KMS-11 (cell line): ENCODE data around the gene DBH.

Source experiments
- H2AFZ ChIP-seq: fragments of 200-600 bp; sonication (generic); 2 replicates; pipeline ENCODE4 v1.6.1; 2016; ENCODE audit warnings: antibody characterized with exemption, mixed run types, low read depth
- H3K27ac ChIP-seq: fragments of 200-600 bp; sonication (generic); 2 replicates; pipeline ENCODE4 v1.6.1; 2016; ENCODE audit warnings: mild to moderate bottlenecking, mixed run types
- H3K27me3 ChIP-seq: fragments of 200-600 bp; sonication (generic); 2 replicates; pipeline ENCODE4 v1.6.1; 2017; ENCODE audit warnings: mild to moderate bottlenecking, low read depth, mixed run types, moderate library complexity; ENCODE audit not compliant: insufficient read depth
- H3K36me3 ChIP-seq: fragments of 200-600 bp; sonication (generic); 2 replicates; pipeline ENCODE4 v1.6.1; 2017; ENCODE audit warnings: mild to moderate bottlenecking, mixed run types; ENCODE audit not compliant: insufficient read depth
- H3K4me1 ChIP-seq: fragments of 200-600 bp; sonication (generic); 2 replicates; pipeline ENCODE4 v1.6.1; 2016; ENCODE audit warnings: mild to moderate bottlenecking, low read depth, mixed run types; ENCODE audit not compliant: poor library complexity, severe bottlenecking
- H3K4me2 ChIP-seq: fragments of 200-600 bp; sonication (generic); 2 replicates; pipeline ENCODE4 v1.7.0; 2016; ENCODE audit warnings: mild to moderate bottlenecking, mixed run types
- H3K4me3 ChIP-seq: fragments of 200-600 bp; sonication (generic); IDR thresholded peaks from 2 replicates; pipeline ENCODE4 v1.6.1; 2017; ENCODE audit warnings: low read depth, low read length, mixed read lengths; ENCODE audit not compliant: insufficient read depth
- H3K79me2 ChIP-seq: fragments of 200-600 bp; sonication (generic); 2 replicates; pipeline ENCODE4 v1.6.1; 2016; ENCODE audit warnings: low read depth, mixed run types; ENCODE audit not compliant: insufficient read depth
- H3K9ac ChIP-seq: fragments of 200-600 bp; sonication (generic); 2 replicates; pipeline ENCODE4 v1.6.1; 2016; ENCODE audit warnings: mild to moderate bottlenecking, mixed run types
- H4K20me1 ChIP-seq: fragments of 200-600 bp; sonication (generic); 2 replicates; pipeline ENCODE4 v1.6.1; 2016; ENCODE audit warnings: mild to moderate bottlenecking, mixed run types; ENCODE audit not compliant: insufficient read depth
- CTCF ChIP-seq: fragments of 200-600 bp; sonication (generic); conservative IDR thresholded peaks from 2 replicates; pipeline ENCODE4 v1.6.1; 2017; ENCODE audit warnings: low read depth, mild to moderate bottlenecking, antibody characterized with exemption, low read length, moderate library complexity, mixed read lengths

Gene DBH

DNA sequence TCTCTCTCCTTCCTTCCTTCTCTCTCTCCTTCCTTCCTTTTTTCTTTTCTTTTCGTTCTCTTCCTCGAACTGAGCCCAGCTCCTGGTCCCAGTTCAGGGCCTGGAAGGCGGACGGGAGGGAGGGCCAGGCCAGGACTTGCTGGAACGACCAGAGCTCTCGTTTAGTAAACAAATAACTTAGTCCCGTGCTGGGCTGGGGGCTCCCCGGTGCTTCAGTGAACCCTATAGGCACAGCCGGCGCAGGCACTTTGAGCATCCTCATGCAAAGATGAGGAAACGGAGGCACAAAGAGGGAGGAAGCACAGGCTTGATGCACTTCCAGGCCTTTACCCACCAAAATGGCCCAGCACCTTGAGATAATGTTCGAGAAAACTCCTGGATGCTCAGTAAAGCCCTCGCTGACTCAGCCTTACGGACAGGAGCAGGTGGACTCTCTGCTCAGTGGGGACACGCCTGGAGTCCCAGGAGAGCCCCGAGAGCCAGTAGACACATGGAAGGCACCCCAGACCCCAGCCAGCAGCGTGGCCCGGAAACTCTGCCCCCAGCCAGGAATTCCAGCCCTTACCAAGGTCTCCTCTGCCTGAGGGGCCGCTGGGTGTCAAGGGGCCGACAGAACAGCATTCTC, 45.8 kb upstream of the DBH start:
- Histone ChIP-seq H4K20me1 (no peaks in the 10 kb centered on the region), H3K27ac (no peak overlapping the region), H3K9ac (no peak overlapping the region), H3K36me3 (no peaks in the 10 kb centered on the region), H3K27me3 (peaks cover 24% of the 10 kb centered on the region), H2AFZ (no peak overlapping the region), H3K4me2 (no peak overlapping the region), H3K4me1 (no peaks in the 10 kb centered on the region), H3K79me2 (no peaks in the 10 kb centered on the region), H3K4me3 (no peak overlapping the region)
- no peak for TF ChIP-seq CTCF

GRCh38 chr9:133591116-133591910, 44.9 kb upstream of the DBH start:
- Histone ChIP-seq H3K36me3 (no peaks in the 10 kb centered on the region), H3K79me2 (no peaks in the 10 kb centered on the region), H3K4me1 (no peaks in the 10 kb centered on the region), H3K27ac (no peak overlapping the region), H2AFZ (no peak overlapping the region), H3K4me3 (no peak overlapping the region), H3K27me3 (peaks cover 26% of the 10 kb centered on the region), H3K4me2 (no peak overlapping the region), H3K9ac (no peak overlapping the region), H4K20me1 (no peaks in the 10 kb centered on the region)
- TF ChIP-seq CTCF: no peak

- Histone ChIP-seq H4K20me1 (no peaks in the 10 kb centered on the region), H3K27ac (no peak overlapping the region), H3K9ac (no peak overlapping the region), H3K4me3 (no peak overlapping the region), H3K4me1 (no peaks in the 10 kb centered on the region), H3K36me3 (no peaks in the 10 kb centered on the region), H3K4me2 (no peak overlapping the region), H3K79me2 (no peaks in the 10 kb centered on the region), H3K27me3 (peaks cover 26% of the 10 kb centered on the region), H2AFZ (no peak overlapping the region)
- TF ChIP-seq CTCF: no peak
Measured at GRCh38 chr9:133591985-133592384, 44.2 kb upstream of the DBH start.

DNA sequence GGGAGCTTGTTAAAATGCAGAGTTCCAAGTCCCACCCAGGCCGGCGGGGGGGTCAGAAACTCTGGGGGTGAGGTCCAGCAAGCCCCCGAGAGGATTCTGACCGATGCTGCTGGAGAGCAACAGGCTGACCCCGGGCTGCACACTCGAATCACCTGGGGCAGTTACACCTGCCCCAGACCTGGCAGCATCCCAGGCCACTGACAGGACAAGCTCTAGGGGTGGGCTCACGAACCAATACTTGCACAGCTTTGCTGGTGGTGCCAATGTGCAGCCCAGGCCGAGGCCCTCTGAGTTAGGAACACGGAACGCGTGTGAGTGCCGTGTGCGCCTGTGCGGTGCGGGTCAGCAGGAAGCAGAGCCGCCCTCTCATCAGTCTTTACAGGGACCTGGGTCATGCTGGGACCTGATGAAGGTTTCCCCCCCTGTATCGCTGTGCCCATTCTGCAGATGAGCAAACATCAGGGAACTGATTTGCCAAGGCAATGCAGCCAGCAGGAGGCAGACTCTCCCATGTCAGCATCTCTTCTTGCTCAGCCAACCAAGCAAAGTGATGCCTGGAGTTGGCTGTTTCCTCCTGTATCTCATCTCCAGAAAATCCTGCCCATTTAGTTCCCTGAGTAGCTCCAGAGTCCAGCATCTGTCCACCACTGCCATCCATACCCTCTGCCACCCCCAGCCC, 43.3 kb upstream of the DBH start:
- no peak overlapping the region for H3K9ac ChIP-seq
- H3K79me2 ChIP-seq: no peaks in the 10 kb centered on the region
- no peaks in the 10 kb centered on the region for H3K4me1 ChIP-seq
- peaks cover 29% of the 10 kb centered on the region for H3K27me3 ChIP-seq
- no peaks in the 10 kb centered on the region for H3K36me3 ChIP-seq
- no peak overlapping the region for H3K4me3 ChIP-seq
- no peak overlapping the region for H2AFZ ChIP-seq
- H3K27ac ChIP-seq: no peak overlapping the region
- H3K4me2 ChIP-seq: no peak overlapping the region
- no peak for TF ChIP-seq CTCF
- no peaks in the 10 kb centered on the region for H4K20me1 ChIP-seq
